ENCODE data around the gene LIPA.
A peak's percentile ranks its signal among the peaks of the same experiment; 100 is the strongest.

The LIPA gene

GRCh38 chr10:89251409-89252224 lies at the start of gene LIPA:
TSS of gene LIPA (minus strand) at chr10:89251775. CDS start at chr10:89247648, 4,127 bp downstream.
- no peaks in the 10 kb centered on the region for H3K36me3 ChIP-seq
- H3K27ac ChIP-seq, result peak within 1 kb of the TSS; percentile 84 to 89
- H3K27me3 ChIP-seq, result no peaks in the 10 kb centered on the region
- peak within 1 kb of the TSS; percentile 93 to 94 for H3K4me3 ChIP-seq
- intact Hi-C loops (cut with DNase I; ENCODE audit: low total_unique reads), result loop anchor here (10.0 kb wide), 1 partner anchor 453 kb away; the partner anchor contains the start of gene KIF20B
- peak in 1 of 2 experiments; percentile 6 for TF ChIP-seq CTCF (IDR thresholded peaks at IDR 0.05)
- H3K9me3 ChIP-seq, result no peaks in the 10 kb centered on the region
- DNase-seq, result peak; percentile 95 to 98
- peaks cover 0 to 11% (median 7%) of the 10 kb centered on the region in 4 donors for H3K4me1 ChIP-seq

GRCh38 chr10:89301232-89301631 lies 49.7 kb upstream of the LIPA start:
- Histone ChIP-seq H3K27me3 (no peaks in the 10 kb centered on the region), H3K9me3 (no peaks in the 10 kb centered on the region), H3K36me3 (peaks cover 0 to 5% (median 0%) of the 10 kb centered on the region in 3 donors), H3K4me3 (peak overlapping the region; percentile 53 to 56), H3K27ac (peak overlapping the region; percentile 85 to 90), H3K4me1 (peaks cover 0 to 55% (median 22%) of the 10 kb centered on the region in 4 donors)
- peak in 1 of 2 donors; percentile 43 for DNase-seq
- no peak for TF ChIP-seq CTCF (IDR thresholded peaks at IDR 0.05)
- intact Hi-C loops (cut with DNase I; ENCODE audit: low total_unique reads), result no loop called here

DNA sequence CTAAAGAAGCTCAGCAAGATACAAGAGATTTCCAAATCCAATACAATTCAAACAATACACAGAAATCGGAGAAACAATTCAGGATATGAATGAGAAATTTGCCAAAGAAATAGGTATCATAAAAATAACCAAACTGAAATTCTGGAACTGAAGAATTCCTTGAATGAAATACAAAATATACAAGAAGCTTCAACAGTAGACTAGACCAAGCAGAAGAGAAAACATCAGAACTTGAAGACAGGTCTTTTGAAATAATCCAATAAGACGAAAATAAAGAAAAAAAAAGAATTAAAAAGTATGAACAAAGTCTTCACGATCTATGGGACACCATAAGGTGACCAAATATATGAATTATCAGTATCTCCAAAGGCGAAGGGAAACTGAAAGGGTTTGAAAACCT lies 47.5 kb upstream of the LIPA start:
- DNase-seq, result no peak
- Histone ChIP-seq H3K4me1 (peaks cover 0 to 60% (median 29%) of the 10 kb centered on the region in 4 donors), H3K36me3 (no peaks in the 10 kb centered on the region), H3K27me3 (no peaks in the 10 kb centered on the region), H3K27ac (no peak overlapping the region), H3K9me3 (no peaks in the 10 kb centered on the region), H3K4me3 (no peak overlapping the region)
- intact Hi-C loops (cut with DNase I; ENCODE audit: low total_unique reads), result no loop called here
- no peak for TF ChIP-seq CTCF (IDR thresholded peaks at IDR 0.05)

- Histone ChIP-seq H3K27me3 (no peaks in the 10 kb centered on the region), H3K4me1 (peaks cover 0 to 48% (median 20%) of the 10 kb centered on the region in 4 donors), H3K9me3 (no peaks in the 10 kb centered on the region), H3K27ac (no peak overlapping the region), H3K36me3 (no peaks in the 10 kb centered on the region), H3K4me3 (no peak overlapping the region)
- intact Hi-C loops (cut with DNase I; ENCODE audit: low total_unique reads), result no loop called here
- DNase-seq, result peak in 1 of 2 donors; percentile 20
- TF ChIP-seq CTCF (IDR thresholded peaks at IDR 0.05), result no peak
These were observed 46.2 kb upstream of the LIPA start for GRCh38 chr10:89297791-89298190.

- peak overlapping the region in 1 of 2 donors; percentile 31 for H3K27ac ChIP-seq
- intact Hi-C loops (cut with DNase I; ENCODE audit: low total_unique reads), result no loop called here
- H3K4me3 ChIP-seq, result no peak overlapping the region
- no peaks in the 10 kb centered on the region for H3K27me3 ChIP-seq
- H3K9me3 ChIP-seq, result no peaks in the 10 kb centered on the region
- H3K4me1 ChIP-seq, result peaks cover 0 to 43% (median 17%) of the 10 kb centered on the region in 4 donors
- DNase-seq, result no peak
- no peak for TF ChIP-seq CTCF (IDR thresholded peaks at IDR 0.05)
- no peaks in the 10 kb centered on the region for H3K36me3 ChIP-seq
These were observed 45.8 kb upstream of the LIPA start for GRCh38 chr10:89297356-89297755.

Data from tibial artery (tissue), 4 donors.